HG02884 (cell line): ENCODE data around the gene CDKN2D.
A peak's percentile ranks its signal among the peaks of the same experiment; 100 is the strongest.
"Not testable (repeated sequence)": the region's sequence is repeated elsewhere in the genome, so short reads cannot be mapped to it uniquely, and the experiment has no call there.

Experiments
- ATAC-seq: cut with Tn5 transposase; IDR thresholded peaks from one replicate; pipeline ENCODE4 v1.9.1; 2021; ENCODE audit warnings: mild to moderate bottlenecking, moderate library complexity; ENCODE audit not compliant: unreplicated experiment

CDKN2D gene

GRCh38 chr19:10582091-10582490 is 13.3 kb upstream of the CDKN2D start:
- no peak for ATAC-seq

GRCh38 chr19:10580979-10581631 is 12.3 kb upstream of the CDKN2D start:
- ATAC-seq: no peak

- no peak for ATAC-seq
Measured at GRCh38 chr19:10577951-10578350, 9.2 kb upstream of the CDKN2D start.

- no peak for ATAC-seq
Measured at GRCh38 chr19:10575011-10575716, 6.4 kb upstream of the CDKN2D start.

- ATAC-seq: no peak
Measured at GRCh38 chr19:10574462-10574861, 5.7 kb upstream of the CDKN2D start.

GRCh38 chr19:10573793-10574192 is 5.0 kb upstream of the CDKN2D start:
- ATAC-seq: not testable (repeated sequence)

- no peak for ATAC-seq
Measured at GRCh38 chr19:10568062-10568825, 535 bp downstream of the CDKN2D start.

GRCh38 chr19:10567656-10568055 is 1.1 kb downstream of the CDKN2D start:
- no peak for ATAC-seq

GRCh38 chr19:10566658-10567410 is 1.9 kb downstream of the CDKN2D start:
- ATAC-seq: no peak

GRCh38 chr19:10566408-10566657 is 2.4 kb downstream of the CDKN2D start:
- ATAC-seq: no peak

- ATAC-seq: peak; percentile 38
Measured at GRCh38 chr19:10565567-10566407, 3.0 kb downstream of the CDKN2D start, which contains the start of gene KRI1. TSS of gene KRI1 (minus strand) at chr19:10566010. CDS start at chr19:10565999, 11 bp downstream.

GRCh38 chr19:10565028-10565566 is 3.7 kb downstream of the CDKN2D start:
- no peak for ATAC-seq

GRCh38 chr19:10562609-10563008 is 6.2 kb downstream of the CDKN2D start:
- ATAC-seq: no peak

GRCh38 chr19:10560154-10560553 is 8.6 kb downstream of the CDKN2D start:
- no peak for ATAC-seq

- ATAC-seq: no peak
Measured at GRCh38 chr19:10557603-10558197, 11.1 kb downstream of the CDKN2D start.

- no peak for ATAC-seq
Measured at GRCh38 chr19:10555610-10555973, 13.2 kb downstream of the CDKN2D start.

- ATAC-seq: no peak
Measured at GRCh38 chr19:10554760-10555609, 13.8 kb downstream of the CDKN2D start.

- no peak for ATAC-seq
Measured at GRCh38 chr19:10553943-10554381, 14.8 kb downstream of the CDKN2D start.
